HepG2 (cell line): ENCODE data around the gene PRDM15. TPM values are rescaled to one million over a fixed set of nuclear protein-coding genes. Genes with fewer than 3 reads are reported as not detected.
A peak's percentile ranks its signal among the peaks of the same experiment; 100 is the strongest.

Source experiments
- ATAC-seq: fragments of 200-7000 bp; cut with Tn5 transposase; 3 replicates; pipeline ENCODE4 v1.9.1; 2020; ENCODE audit warnings: mild to moderate bottlenecking, moderate library complexity
- BruUV-seq: library from RNA; stranded (reverse); fragments of 400-500 nt; replicated peaks from 2 replicates; lab custom pipeline; 2021; lab: Mats Ljungman, UMichigan
- CTCF ChIA-PET: fragments of 300-600 bp; formaldehyde crosslinking; extraction: SDS; loops from one replicate; lab custom pipeline; 2021; ENCODE audit warnings: low total read pairs, inconsistent platforms, low intra/inter-chr PET ratio; lab: Yijun Ruan, JAX
- POLR2A ChIA-PET: fragments of 350-600 bp; sonication (Branson Sonifier 250); formaldehyde crosslinking; loops from one replicate; lab custom pipeline; 2020; ENCODE audit warnings: antibody characterized with exemption, inconsistent platforms; lab: Yijun Ruan, JAX
- DNase-seq: peaks from one replicate; pipeline ENCODE4 v3.0.0-alpha.2; 2015; ENCODE audit warnings: low spot score
- FAIRE-seq: peaks from 3 replicates; lab custom pipeline; 2011; peaks lifted over from hg19 to GRCh38; lab: Jason Lieb, UNC
- H2AFZ ChIP-seq: one replicate; pipeline ENCODE4 v1.6.1; 2011; ENCODE audit warnings: low read length, inconsistent platforms
- H3K27ac ChIP-seq: fragments of 300-600 bp; 3 replicates; pipeline ENCODE4 v1.8.0; 2011; ENCODE audit warnings: mixed run types, mild to moderate bottlenecking, mixed read lengths, low read length, inconsistent platforms; ENCODE audit not compliant: insufficient read depth; ENCODE audit errors: extremely low read length
- H3K27me3 ChIP-seq, 2 experiments: fragments of 200-600 bp in 1 of 2; 2 replicates in 1 of 2; 3 replicates in 1 of 2; pipeline versions ENCODE4 v1.6.0 to v1.8.0; 2011; ENCODE audit warnings: low read length in 2 of 2, mild to moderate bottlenecking in 2 of 2, moderate library complexity in 2 of 2, inconsistent platforms in 1 of 2; ENCODE audit not compliant: insufficient read depth in 2 of 2, control insufficient read depth in 1 of 2
- H3K36me3 ChIP-seq, 2 experiments: fragments of 200-600 bp in 1 of 2; replicated peaks in 1 of 2; 2 replicates in 1 of 2; 3 replicates in 1 of 2; pipeline versions ENCODE4 v1.5.1 to v1.8.0; 2011; ENCODE audit warnings: low read length in 2 of 2, inconsistent platforms in 1 of 2; ENCODE audit not compliant: insufficient read depth in 2 of 2, control insufficient read depth in 1 of 2
- H3K4me1 ChIP-seq: 2 replicates; pipeline ENCODE4 v1.5.1; 2012; ENCODE audit warnings: low read length, inconsistent platforms; ENCODE audit not compliant: insufficient read depth
- H3K4me2 ChIP-seq: 2 replicates; pipeline ENCODE4 v1.6.0; 2011; ENCODE audit warnings: low read depth, low read length, inconsistent platforms
- H3K4me3 ChIP-seq, 3 experiments: fragments of 200-600 bp in 1 of 3; sonication (generic), shearing (Covaris generic) in 1 of 3; replicated peaks in 1 of 3; 2 replicates each; pipeline ENCODE4 v1.5.1; 2011 to 2016; ENCODE audit warnings: low read length in 3 of 3, inconsistent platforms in 2 of 3, low read depth in 2 of 3, mild to moderate bottlenecking in 2 of 3, control low read depth in 1 of 3, mixed read lengths in 1 of 3; ENCODE audit not compliant: insufficient read depth in 1 of 3
- H3K79me2 ChIP-seq: one replicate; pipeline ENCODE4 v1.6.1; 2011; ENCODE audit warnings: low read length, inconsistent platforms; ENCODE audit not compliant: insufficient read depth
- H3K9ac ChIP-seq: 2 replicates; pipeline ENCODE4 v1.6.0; 2011; ENCODE audit warnings: mild to moderate bottlenecking, low read depth, low read length, inconsistent platforms; ENCODE audit not compliant: insufficient read depth
- H3K9me3 ChIP-seq: 2 replicates; pipeline ENCODE4 v1.5.1; 2012; ENCODE audit warnings: mild to moderate bottlenecking, low read length
- H4K20me1 ChIP-seq: 2 replicates; pipeline ENCODE4 v1.6.0; 2011; ENCODE audit warnings: inconsistent platforms, mild to moderate bottlenecking, low read length, moderate library complexity; ENCODE audit not compliant: insufficient read depth
- FOXA1 ChIP-seq, 2 experiments: fragments of 450-650 bp in 1 of 2; sonication (generic) in 1 of 2; formaldehyde crosslinking in 1 of 2; IDR thresholded peaks; 2 replicates each; pipeline versions ENCODE4 v1.4.0 to v1.6.1; 2016 to 2020; ENCODE audit warnings: missing genetic modification reagents in 1 of 2
- KLF16 ChIP-seq, 2 experiments: sonication (generic) in 1 of 2; formaldehyde crosslinking in 1 of 2; IDR thresholded peaks; 2 replicates each; pipeline versions ENCODE4 v1.6.1 to v1.8.0; 2016 to 2023; ENCODE audit warnings: missing genetic modification reagents in 2 of 2, missing compliant biosample characterization in 1 of 2
- NCOA5 ChIP-seq: sonication (generic); formaldehyde crosslinking; IDR thresholded peaks from 2 replicates; pipeline ENCODE4 v1.4.0; 2020; ENCODE audit warnings: missing genetic modification reagents
- RFX1 ChIP-seq: fragments of 450-650 bp; IDR thresholded peaks from 2 replicates; pipeline ENCODE4 v1.6.1; 2017
- RFX3 ChIP-seq: IDR thresholded peaks from 2 replicates; pipeline ENCODE4 v1.6.1; 2016; ENCODE audit warnings: missing biosample characterization, missing genetic modification reagents
- SMC3 ChIP-seq: IDR thresholded peaks from 2 replicates; pipeline ENCODE4 v1.6.1; 2011; ENCODE audit warnings: low read length, improper control_type of control experiment
- STAG1 ChIP-seq: sonication (generic); formaldehyde crosslinking; IDR thresholded peaks from 2 replicates; pipeline ENCODE4 v1.4.0; 2020; ENCODE audit warnings: missing genetic modification reagents
- ZNF343 ChIP-seq: sonication (generic); formaldehyde crosslinking; IDR thresholded peaks from 2 replicates; pipeline ENCODE4 v1.4.0; 2020; ENCODE audit warnings: mild to moderate bottlenecking, missing genetic modification reagents
- ZNF367 ChIP-seq: sonication (generic); formaldehyde crosslinking; IDR thresholded peaks from 2 replicates; pipeline ENCODE4 v1.4.0; 2020; ENCODE audit warnings: missing genetic modification reagents, borderline replicate concordance
- ZNF605 ChIP-seq: sonication (generic); formaldehyde crosslinking; IDR thresholded peaks from 2 replicates; pipeline ENCODE4 v1.8.0; 2022; ENCODE audit warnings: mild to moderate bottlenecking, missing genetic modification reagents
- ZNF720 ChIP-seq: sonication (generic); formaldehyde crosslinking; IDR thresholded peaks from 2 replicates; pipeline ENCODE4 v1.4.0; 2020; ENCODE audit warnings: missing genetic modification reagents
- WGBS: methylation state at CpG from one replicate; pipeline ENCODE4 v1.1.6; 2017; ENCODE audit warnings: low lambda C conversion rate; 5-methylcytosine and 5-hydroxymethylcytosine counted together
- in situ Hi-C: cut with HindIII; loops from 2 replicates; pipeline ENCODE4 v1.10.0; 2017; ENCODE audit warnings: low pct_unique_long_range_greater_than_20kb; ENCODE audit not compliant: extremely low pct_ligation_motif_present
- intact Hi-C: fragments of 100-400 bp; cut with micrococcal nuclease; formaldehyde crosslinking; loops from one replicate; pipeline ENCODE4 v1.10.0; 2022; ENCODE audit not compliant: unreplicated experiment
- polyA plus RNA-seq, 8 experiments: library from polyadenylated mRNA; depleted of rRNA in 3 of 8; stranded (reverse) in 7 of 8; unstranded in 1 of 8; fragments of >200 nt; fragmentation: Illumina TruSeq in 4 of 8; extraction: Trizol in 4 of 8; gene quantifications; 2 replicates each; pipeline versions ENCODE4 v1.2.1 to v1.2.3, GENCODE V29; 2011 to 2016; ENCODE audit warnings: low read depth in 4 of 8, missing spikeins in 1 of 8, mixed read lengths in 1 of 8; ENCODE audit not compliant: insufficient read depth in 1 of 8
- total RNA-seq, 5 experiments: library from RNA; depleted of rRNA; stranded (reverse); fragments of >200 nt; fragmentation: Illumina TruSeq; extraction: Trizol; gene quantifications; 2 replicates each; pipeline ENCODE4 v1.2.3, GENCODE V29; 2016; ENCODE audit warnings: low read depth in 1 of 5
- TF ChIP-seq, protein P1 (sequence below): sonication (generic); formaldehyde crosslinking; IDR thresholded peaks from 2 replicates; pipeline ENCODE4 v1.4.0; 2020; ENCODE audit warnings: missing genetic modification reagents
- TF ChIP-seq, protein P2 (sequence below): sonication (generic); formaldehyde crosslinking; IDR thresholded peaks from 2 replicates; pipeline ENCODE4 v1.5.0; 2020; ENCODE audit warnings: mild to moderate bottlenecking, missing genetic modification reagents

The PRDM15 gene
- total and polyA plus RNA-seq, 2 of the 13 experiments (the other 11 are each of a cell fraction or from before 2014, with no cell fraction given) = 4.0 to 6.9 TPM

DNA sequence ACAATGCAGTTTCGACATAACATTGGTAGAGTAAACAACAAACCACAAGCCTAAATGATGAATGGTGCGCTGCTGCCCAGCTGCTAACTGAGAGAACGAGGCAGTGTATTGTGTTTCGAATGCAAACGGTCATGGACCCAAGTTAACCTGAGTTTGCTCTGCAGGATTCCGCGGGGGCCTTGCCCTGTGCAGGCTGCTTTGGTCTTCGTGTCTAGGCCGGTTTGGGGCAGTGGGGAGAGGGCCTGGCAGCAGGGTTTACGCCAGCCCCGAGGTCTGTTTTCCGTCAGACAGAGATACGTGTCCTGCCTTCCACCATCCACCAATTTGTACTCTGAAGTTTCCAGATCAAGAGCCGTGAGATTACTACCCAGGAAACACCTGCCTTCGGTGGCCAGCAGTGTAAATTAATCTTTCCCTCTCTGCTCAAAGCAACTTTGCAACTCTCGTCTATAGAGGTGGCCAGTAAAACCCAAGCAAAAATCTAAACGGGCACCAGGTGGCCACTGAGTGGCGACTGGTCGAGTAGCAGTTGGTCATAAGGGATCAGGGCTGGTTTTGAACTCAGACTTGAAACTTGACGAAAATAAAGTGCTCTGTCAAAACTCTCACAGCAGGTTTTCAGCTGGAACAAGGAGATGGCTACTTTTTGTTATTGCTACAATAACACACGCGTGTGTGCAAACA, 6.3 kb upstream of the PRDM15 start:
- peaks cover 0 to 6% of the 10 kb centered on the region in 2 experiments; a peak in 1 of 5 replicates for H3K36me3 ChIP-seq
- ChIA-PET POLR2A (no interaction called here), CTCF (no interaction called here)
- H3K27ac ChIP-seq = no peak overlapping the region
- H2AFZ ChIP-seq = no peak overlapping the region
- H3K9ac ChIP-seq = no peak overlapping the region
- H3K79me2 ChIP-seq = no peaks in the 10 kb centered on the region
- intact Hi-C loops (no loop called here), in situ Hi-C loops (no loop called here)
- no peaks in the 10 kb centered on the region; a peak in 1 of 5 replicates for H3K27me3 ChIP-seq
- H4K20me1 ChIP-seq = no peaks in the 10 kb centered on the region
- 69% methylated on average over 20 of the region's 22 CpGs for WGBS
- peaks cover 18% of the 10 kb centered on the region; the same call in 1 of the 2 replicates for H3K4me1 ChIP-seq
- TF ChIP-seq SMC3 (peak; percentile 13; the same call in 1 of the 2 replicates), ZNF343 (CRISPR knock-in tag) (no peak), FOXA1 (IDR thresholded peaks at IDR 0.05) (no peak), FOXA1 (CRISPR knock-in tag; IDR thresholded peaks at IDR 0.05) (peak; percentile 20; the same call in 1 of the 2 replicates), KLF16 (CRISPR knock-in tag; IDR thresholded peaks at IDR 0.05) (no peak), NCOA5 (CRISPR knock-in tag) (no peak), STAG1 (CRISPR knock-in tag) (0 out of 2 replicates have a peak, but pooled peaks have one; percentile 4), ZNF720 (no peak), ZNF605 (CRISPR knock-in tag) (no peak), RFX3 (CRISPR knock-in tag) (no peak), ZNF367 (CRISPR knock-in tag) (no peak), RFX1 (no peak)
- TF ChIP-seq, protein P1, sequence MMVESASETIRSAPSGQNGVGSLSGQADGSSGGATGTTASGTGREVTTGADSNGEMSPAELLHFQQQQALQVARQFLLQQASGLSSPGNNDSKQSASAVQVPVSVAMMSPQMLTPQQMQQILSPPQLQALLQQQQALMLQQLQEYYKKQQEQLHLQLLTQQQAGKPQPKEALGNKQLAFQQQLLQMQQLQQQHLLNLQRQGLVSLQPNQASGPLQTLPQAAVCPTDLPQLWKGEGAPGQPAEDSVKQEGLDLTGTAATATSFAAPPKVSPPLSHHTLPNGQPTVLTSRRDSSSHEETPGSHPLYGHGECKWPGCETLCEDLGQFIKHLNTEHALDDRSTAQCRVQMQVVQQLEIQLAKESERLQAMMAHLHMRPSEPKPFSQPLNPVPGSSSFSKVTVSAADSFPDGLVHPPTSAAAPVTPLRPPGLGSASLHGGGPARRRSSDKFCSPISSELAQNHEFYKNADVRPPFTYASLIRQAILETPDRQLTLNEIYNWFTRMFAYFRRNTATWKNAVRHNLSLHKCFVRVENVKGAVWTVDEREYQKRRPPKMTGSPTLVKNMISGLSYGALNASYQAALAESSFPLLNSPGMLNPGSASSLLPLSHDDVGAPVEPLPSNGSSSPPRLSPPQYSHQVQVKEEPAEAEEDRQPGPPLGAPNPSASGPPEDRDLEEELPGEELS = no peak
- TF ChIP-seq, protein P2, sequence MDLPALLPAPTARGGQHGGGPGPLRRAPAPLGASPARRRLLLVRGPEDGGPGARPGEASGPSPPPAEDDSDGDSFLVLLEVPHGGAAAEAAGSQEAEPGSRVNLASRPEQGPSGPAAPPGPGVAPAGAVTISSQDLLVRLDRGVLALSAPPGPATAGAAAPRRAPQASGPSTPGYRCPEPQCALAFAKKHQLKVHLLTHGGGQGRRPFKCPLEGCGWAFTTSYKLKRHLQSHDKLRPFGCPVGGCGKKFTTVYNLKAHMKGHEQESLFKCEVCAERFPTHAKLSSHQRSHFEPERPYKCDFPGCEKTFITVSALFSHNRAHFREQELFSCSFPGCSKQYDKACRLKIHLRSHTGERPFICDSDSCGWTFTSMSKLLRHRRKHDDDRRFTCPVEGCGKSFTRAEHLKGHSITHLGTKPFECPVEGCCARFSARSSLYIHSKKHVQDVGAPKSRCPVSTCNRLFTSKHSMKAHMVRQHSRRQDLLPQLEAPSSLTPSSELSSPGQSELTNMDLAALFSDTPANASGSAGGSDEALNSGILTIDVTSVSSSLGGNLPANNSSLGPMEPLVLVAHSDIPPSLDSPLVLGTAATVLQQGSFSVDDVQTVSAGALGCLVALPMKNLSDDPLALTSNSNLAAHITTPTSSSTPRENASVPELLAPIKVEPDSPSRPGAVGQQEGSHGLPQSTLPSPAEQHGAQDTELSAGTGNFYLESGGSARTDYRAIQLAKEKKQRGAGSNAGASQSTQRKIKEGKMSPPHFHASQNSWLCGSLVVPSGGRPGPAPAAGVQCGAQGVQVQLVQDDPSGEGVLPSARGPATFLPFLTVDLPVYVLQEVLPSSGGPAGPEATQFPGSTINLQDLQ (CRISPR knock-in tag) = no peak
- no TSS peak for BruUV-seq
- peak; percentile 58 for ATAC-seq
- H3K4me3 ChIP-seq = no peak overlapping the region
- H3K4me2 ChIP-seq = no peak overlapping the region
- no peak for DNase-seq
- H3K9me3 ChIP-seq = no peaks in the 10 kb centered on the region
- no peak for FAIRE-seq
